Prostate gland (tissue), 2 donors: Measurements from ENCODE around the gene TNFAIP3. TPM values are rescaled to one million over a fixed set of nuclear protein-coding genes. Genes with fewer than 3 reads are reported as not detected.

Source experiments
- DNase-seq: peaks from one replicate; pipeline ENCODE4 v3.0.0-alpha.2; 2019; ENCODE audit warnings: low spot score
- H3K27ac ChIP-seq, 2 donors: fragments of 200-600 bp; sonication (generic); 2 replicates each; pipeline ENCODE4 v1.5.1; 2017 to 2019
- H3K27me3 ChIP-seq: fragments of 200-600 bp; sonication (generic); replicated peaks from 2 replicates; pipeline ENCODE4 v1.5.1; 2019; ENCODE audit not compliant: insufficient read depth
- H3K36me3 ChIP-seq, 2 donors: fragments of 200-600 bp; sonication (generic); 1 replicate in 1 of 2; 2 replicates in 1 of 2; pipeline versions ENCODE4 v1.5.1 to v1.8.1; 2017 to 2019
- H3K4me1 ChIP-seq: fragments of 200-600 bp; sonication (generic); replicated peaks from 2 replicates; pipeline ENCODE4 v1.5.1; 2019
- H3K4me3 ChIP-seq, 2 donors: fragments of 200-600 bp; sonication (generic); 2 replicates each; pipeline ENCODE4 v1.5.1; 2017 to 2019
- H3K9me3 ChIP-seq: fragments of 200-600 bp; sonication (generic); 2 replicates; pipeline ENCODE4 v1.5.1; 2017
- CTCF ChIP-seq, 4 experiments: fragments of 200-600 bp in 2 of 4; fragments of 450-650 bp in 2 of 4; sonication (generic) in 2 of 4; IDR thresholded peaks; 1 replicate in 3 of 4; 2 replicates in 1 of 4; pipeline ENCODE4 v1.5.1; 2016 to 2019; ENCODE audit warnings: antibody characterized with exemption in 4 of 4, mild to moderate bottlenecking in 2 of 4, moderate library complexity in 2 of 4
- POLR2A ChIP-seq: fragments of 450-650 bp; IDR thresholded peaks from one replicate; pipeline ENCODE4 v1.6.1; 2016; ENCODE audit warnings: antibody characterized with exemption, mild to moderate bottlenecking
- POLR2AphosphoS5 ChIP-seq: sonication (generic); formaldehyde crosslinking; IDR thresholded peaks from one replicate; pipeline ENCODE4 v1.6.1; 2017; ENCODE audit warnings: antibody characterized with exemption
- WGBS: methylation state at CpG from one replicate; pipeline ENCODE4 v1.1.5; 2018; 5-methylcytosine and 5-hydroxymethylcytosine counted together
- intact Hi-C: fragments of 100-400 bp; cut with DNase I; formaldehyde crosslinking; loops from one replicate; pipeline ENCODE4 v1.14.2; 2022
- total RNA-seq, 2 donors: library from RNA; depleted of rRNA; stranded (reverse); fragments of >200 nt; gene quantifications; one replicate each; pipeline ENCODE4 v1.1.0, GENCODE V29; 2016

The TNFAIP3 gene
- total RNA-seq, 2 donors from 2014 or later = 13.0 to 19.9 TPM

GRCh38 chr6:137849181-137849980, 17.7 kb upstream of the TNFAIP3 start:
- TF ChIP-seq POLR2AphosphoS5 = no peak
- no peak for TF ChIP-seq POLR2A
- TF ChIP-seq CTCF (IDR thresholded peaks at IDR 0.05) = no peak
- Histone ChIP-seq H3K9me3 (no peaks in the 10 kb centered on the region), H3K4me1 (no peaks in the 10 kb centered on the region), H3K27ac (no peak overlapping the region), H3K4me3 (no peak overlapping the region), H3K27me3 (no peaks in the 10 kb centered on the region), H3K36me3 (no peaks in the 10 kb centered on the region)
- WGBS = 42% methylated on average over 4 of the region's 4 CpGs
- intact Hi-C loops = no loop called here
- DNase-seq = no peak

GRCh38 chr6:137849981-137850714, 16.9 kb upstream of the TNFAIP3 start:
- Histone ChIP-seq H3K4me1 (no peaks in the 10 kb centered on the region), H3K36me3 (no peaks in the 10 kb centered on the region), H3K9me3 (no peaks in the 10 kb centered on the region), H3K4me3 (no peak overlapping the region), H3K27ac (no peak overlapping the region), H3K27me3 (no peaks in the 10 kb centered on the region)
- TF ChIP-seq CTCF (IDR thresholded peaks at IDR 0.05) (no peak), POLR2A (no peak), POLR2AphosphoS5 (no peak)
- 70% methylated on average over 5 of the region's 5 CpGs for WGBS
- intact Hi-C loops = loop anchor here (5.0 kb wide), 1 partner anchor 33 kb away; no protein-coding TSS in a partner anchor
- DNase-seq = no peak

- Histone ChIP-seq H3K4me3 (no peak overlapping the region), H3K36me3 (no peaks in the 10 kb centered on the region), H3K27ac (no peak overlapping the region), H3K4me1 (no peaks in the 10 kb centered on the region), H3K9me3 (no peaks in the 10 kb centered on the region), H3K27me3 (no peaks in the 10 kb centered on the region)
- DNase-seq = no peak
- TF ChIP-seq POLR2A (no peak), CTCF (IDR thresholded peaks at IDR 0.05) (no peak), POLR2AphosphoS5 (no peak)
- intact Hi-C loops = loop anchor here (5.0 kb wide), 1 partner anchor 34 kb away; no protein-coding TSS in a partner anchor
- WGBS = 81% methylated on average over 4 of the region's 4 CpGs
These were observed 16.1 kb upstream of the TNFAIP3 start for GRCh38 chr6:137850816-137851602.

GRCh38 chr6:137851669-137852068, 15.4 kb upstream of the TNFAIP3 start:
- H3K9me3 ChIP-seq = no peaks in the 10 kb centered on the region
- WGBS = 93% methylated on average over 3 of the region's 3 CpGs

More at GRCh38 chr6:137851669-137852068, 15.4 kb upstream of the TNFAIP3 start:
- no peak for DNase-seq
- Histone ChIP-seq H3K4me1 (no peaks in the 10 kb centered on the region), H3K36me3 (no peaks in the 10 kb centered on the region), H3K27ac (no peak overlapping the region), H3K4me3 (no peak overlapping the region), H3K27me3 (no peaks in the 10 kb centered on the region)
- intact Hi-C loops = loop anchor here (5.0 kb wide), 1 partner anchor 34 kb away; no protein-coding TSS in a partner anchor
- TF ChIP-seq CTCF (IDR thresholded peaks at IDR 0.05) = no peak
- no peak for TF ChIP-seq POLR2A
- no peak for TF ChIP-seq POLR2AphosphoS5
